H9 (cell line): ENCODE data around the gene SMO. TPM values are rescaled to one million over a fixed set of nuclear protein-coding genes. Genes with fewer than 3 reads are reported as not detected.

Experiments
- DNase-seq: peaks from one replicate; pipeline ENCODE4 v3.0.0-alpha.2; 2017
- H2AFZ ChIP-seq: one replicate; pipeline ENCODE4 v1.6.1; 2013; ENCODE audit warnings: mild to moderate bottlenecking, low read length, control low read depth, moderate library complexity
- H2AK5ac ChIP-seq: 2 replicates; pipeline ENCODE4 v1.6.1; 2013; ENCODE audit warnings: low read length, control low read depth, mixed read lengths; ENCODE audit not compliant: insufficient read length
- H2BK120ac ChIP-seq: one replicate; pipeline ENCODE4 v1.6.1; 2013; ENCODE audit warnings: low read depth, mild to moderate bottlenecking, low read length, control low read depth, inconsistent platforms; ENCODE audit not compliant: poor library complexity, severe bottlenecking
- H2BK12ac ChIP-seq: 2 replicates; pipeline ENCODE4 v1.6.1; 2013; ENCODE audit warnings: low read length, control low read depth, mixed read lengths, low read depth; ENCODE audit not compliant: insufficient read length
- H2BK15ac ChIP-seq: 2 replicates; pipeline ENCODE4 v1.6.1; 2013; ENCODE audit warnings: low read depth, low read length, control low read depth
- H2BK20ac ChIP-seq: one replicate; pipeline ENCODE4 v1.6.1; 2013; ENCODE audit warnings: low read depth, mild to moderate bottlenecking, low read length, control low read depth, inconsistent platforms; ENCODE audit not compliant: poor library complexity, severe bottlenecking
- H2BK5ac ChIP-seq: 2 replicates; pipeline ENCODE4 v1.6.1; 2013; ENCODE audit warnings: low read length, control low read depth, mixed read lengths; ENCODE audit not compliant: insufficient read length
- H3K14ac ChIP-seq: 2 replicates; pipeline ENCODE4 v1.6.1; 2013; ENCODE audit warnings: low read length, control low read depth; ENCODE audit not compliant: insufficient read depth
- H3K18ac ChIP-seq: 2 replicates; pipeline ENCODE4 v1.6.1; 2013; ENCODE audit warnings: low read depth, mild to moderate bottlenecking, mixed read lengths, low read length, control low read depth; ENCODE audit not compliant: insufficient read length
- H3K23ac ChIP-seq: 2 replicates; pipeline ENCODE4 v1.6.1; 2013; ENCODE audit warnings: low read length, control low read depth, mixed read lengths, low read depth; ENCODE audit not compliant: insufficient read length
- H3K23me2 ChIP-seq: 2 replicates; pipeline ENCODE4 v1.6.1; 2013; ENCODE audit warnings: low read depth, mild to moderate bottlenecking, mixed read lengths, low read length, control low read depth; ENCODE audit not compliant: insufficient read length, poor library complexity, severe bottlenecking
- H3K27ac ChIP-seq: 2 replicates; pipeline ENCODE4 v1.5.1; 2013; ENCODE audit warnings: low read length, control low read depth, mixed read lengths, low read depth; ENCODE audit not compliant: insufficient read length
- H3K27me3 ChIP-seq: 2 replicates; pipeline ENCODE4 v1.6.1; 2013; ENCODE audit warnings: low read length, control low read depth, inconsistent platforms; ENCODE audit not compliant: insufficient read depth
- H3K4ac ChIP-seq: 2 replicates; pipeline ENCODE4 v1.6.1; 2013; ENCODE audit warnings: low read depth, mild to moderate bottlenecking, control low read depth, inconsistent platforms, low read length, moderate library complexity
- H3K4me1 ChIP-seq: 2 replicates; pipeline ENCODE4 v1.6.1; 2013; ENCODE audit warnings: low read length, control low read depth, inconsistent platforms; ENCODE audit not compliant: insufficient read depth
- H3K4me2 ChIP-seq: 2 replicates; pipeline ENCODE4 v1.6.1; 2013; ENCODE audit warnings: low read length, control low read depth, mixed read lengths; ENCODE audit not compliant: insufficient read length, insufficient read depth
- H3K56ac ChIP-seq: 2 replicates; pipeline ENCODE4 v1.6.1; 2013; ENCODE audit warnings: low read depth, mild to moderate bottlenecking, mixed read lengths, low read length, control low read depth; ENCODE audit not compliant: insufficient read length
- H3K79me1 ChIP-seq: 2 replicates; pipeline ENCODE4 v1.6.1; 2013; ENCODE audit warnings: low read depth, mild to moderate bottlenecking, moderate library complexity, low read length, control low read depth, inconsistent platforms; ENCODE audit not compliant: insufficient read depth, poor library complexity, severe bottlenecking
- H3K79me2 ChIP-seq: 2 replicates; pipeline ENCODE4 v1.6.1; 2013; ENCODE audit warnings: low read length, control low read depth, inconsistent platforms; ENCODE audit not compliant: insufficient read depth
- H3K9ac ChIP-seq: 2 replicates; pipeline ENCODE4 v1.6.1; 2013; ENCODE audit warnings: low read length, control low read depth, mixed read lengths; ENCODE audit not compliant: insufficient read length; ENCODE audit errors: extremely low read depth
- H3K9me3 ChIP-seq: one replicate; pipeline ENCODE4 v1.6.1; 2013; ENCODE audit warnings: low read depth, low read length, inconsistent platforms; ENCODE audit not compliant: control insufficient read depth
- H3T11ph ChIP-seq: one replicate; pipeline ENCODE4 v1.6.1; 2013; ENCODE audit warnings: mild to moderate bottlenecking, low read length, control low read depth, inconsistent platforms
- H4K20me1 ChIP-seq: one replicate; pipeline ENCODE4 v1.6.1; 2013; ENCODE audit not compliant: control insufficient read depth, insufficient read length, insufficient read depth
- H4K5ac ChIP-seq: 2 replicates; pipeline ENCODE4 v1.6.1; 2013; ENCODE audit warnings: low read depth, mild to moderate bottlenecking, mixed read lengths, low read length, control low read depth; ENCODE audit not compliant: insufficient read length
- H4K8ac ChIP-seq: replicated peaks from 2 replicates; pipeline ENCODE4 v1.6.1; 2013; ENCODE audit warnings: low read length, control low read depth, mixed read lengths, low read depth; ENCODE audit not compliant: insufficient read length
- H4K91ac ChIP-seq: 2 replicates; pipeline ENCODE4 v1.6.1; 2013; ENCODE audit warnings: low read depth, mild to moderate bottlenecking, moderate library complexity, mixed read lengths, low read length, control low read depth; ENCODE audit not compliant: insufficient read length
- H3K27ac Mint-ChIP-seq, 3 experiments: 2 replicates in 2 of 3; 3 replicates in 1 of 3; pipeline ENCODE4 v1.8.0; 2020 to 2021; ENCODE audit warnings: mixed read lengths in 3 of 3, mild to moderate bottlenecking in 1 of 3, moderate library complexity in 1 of 3
- H3K27me3 Mint-ChIP-seq: 2 replicates; pipeline ENCODE4 v1.8.0; 2021; ENCODE audit warnings: low read depth, mild to moderate bottlenecking, moderate library complexity, mixed read lengths
- H3K36me3 Mint-ChIP-seq, 3 experiments: 2 replicates in 2 of 3; 3 replicates in 1 of 3; pipeline ENCODE4 v1.8.0; 2020 to 2021; ENCODE audit warnings: low read depth in 3 of 3, mixed read lengths in 3 of 3; ENCODE audit not compliant: insufficient read depth in 1 of 3
- H3K4me1 Mint-ChIP-seq, 2 experiments: 2 replicates each; pipeline ENCODE4 v1.8.0; 2020; ENCODE audit warnings: mixed read lengths in 2 of 2
- H3K4me3 Mint-ChIP-seq, 2 experiments: 2 replicates in 1 of 2; 3 replicates in 1 of 2; pipeline ENCODE4 v1.8.0; 2020 to 2021; ENCODE audit warnings: mild to moderate bottlenecking in 2 of 2, mixed read lengths in 2 of 2, moderate library complexity in 1 of 2
- H3K9me3 Mint-ChIP-seq, 2 experiments: 2 replicates in 1 of 2; 3 replicates in 1 of 2; pipeline ENCODE4 v1.8.0; 2020; ENCODE audit warnings: mild to moderate bottlenecking in 2 of 2, mixed read lengths in 2 of 2, moderate library complexity in 1 of 2
- CTCF ChIP-seq: fragments of 200-600 bp; sonication (generic); conservative IDR thresholded peaks from 3 replicates; pipeline ENCODE4 v1.8.0; 2021; ENCODE audit warnings: antibody characterized with exemption, mild to moderate bottlenecking
- WGBS: extraction: QIAGEN DNeasy Blood & Tissue Kit; methylation state at CpG from one replicate; pipeline ENCODE4 v1.1.7; 2013; ENCODE audit warnings: missing lambda C conversion rate, low lambda C conversion rate, mixed read lengths; ENCODE audit not compliant: insufficient read length; ENCODE audit errors: extremely low coverage; 5-methylcytosine and 5-hydroxymethylcytosine counted together
- total RNA-seq: library from RNA; stranded (reverse); gene quantifications from 2 replicates; pipeline ENCODE4 v1.2.1, GENCODE V29; 2021

The SMO gene
- total RNA-seq, 1 experiment from 2014 or later: 66.8 TPM

GRCh38 chr7:129160161-129160905 lies 28.1 kb upstream of the SMO start:
- H2BK120ac ChIP-seq: no peak overlapping the region
- H4K5ac ChIP-seq: no peak overlapping the region
- no peak overlapping the region; the same call in 1 of the 2 replicates for H3K14ac ChIP-seq
- H2BK20ac ChIP-seq: no peak overlapping the region
- no peak overlapping the region for H3K4ac ChIP-seq
- H3K23ac ChIP-seq: no peak overlapping the region
- DNase-seq: peak; percentile 50
- no peak overlapping the region for H2BK12ac ChIP-seq
- no peak overlapping the region for H2AK5ac ChIP-seq
- no peak overlapping the region for H2BK15ac ChIP-seq
- no peak overlapping the region for H2AFZ ChIP-seq
- no peak overlapping the region for H2BK5ac ChIP-seq
- Mint-ChIP-seq H3K27me3 (no peaks in the 10 kb centered on the region), H3K27ac (peak overlapping the region in 1 of 3 experiments; percentile 57; a peak in 1 of 7 replicates), H3K4me1 (0 out of 4 replicates have a peak, but pooled peaks cover 2% of the 10 kb centered on the region in 2 experiments), H3K4me3 (no peak overlapping the region), H3K9me3 (no peaks in the 10 kb centered on the region), H3K36me3 (peaks cover 3 to 6% (median 5%) of the 10 kb centered on the region in 3 experiments; a peak in 5 of 7 replicates)
- H3T11ph ChIP-seq: no peak overlapping the region
- no peaks in the 10 kb centered on the region for H3K9me3 ChIP-seq
- H3K56ac ChIP-seq: no peak overlapping the region
- no peaks in the 10 kb centered on the region for H3K79me2 ChIP-seq
- no peak overlapping the region for H3K4me2 ChIP-seq
- H4K91ac ChIP-seq: no peak overlapping the region
- H3K18ac ChIP-seq: no peak overlapping the region
- H4K20me1 ChIP-seq: no peaks in the 10 kb centered on the region
- H3K79me1 ChIP-seq: no peaks in the 10 kb centered on the region
- H3K4me1 ChIP-seq: no peaks in the 10 kb centered on the region; the same call in 1 of the 2 replicates
- no peaks in the 10 kb centered on the region for H3K23me2 ChIP-seq
- no peak for TF ChIP-seq CTCF
- no peak overlapping the region for H3K9ac ChIP-seq
- no peak overlapping the region for H4K8ac ChIP-seq
- no CpG with 5 or more reads among the region's 3 CpGs for WGBS
- no peak overlapping the region for H3K27ac ChIP-seq
- no peaks in the 10 kb centered on the region for H3K27me3 ChIP-seq
